Measurements from ENCODE around the gene SMIM27. TPM values are rescaled to one million over a fixed set of nuclear protein-coding genes. Genes with fewer than 3 reads are reported as not detected.

SMIM27 gene
- total RNA-seq, 1 experiment from 2014 or later: 13.6 TPM

- TF ChIP-seq ZNF138 (CRISPR knock-in tag; conservative IDR thresholded peaks at IDR 0.05) (no peak), ZBTB21 (CRISPR knock-in tag; IDR thresholded peaks at IDR 0.05; ENCODE audit: borderline replicate concordance) (no peak)
- TF ChIP-seq, protein P1, sequence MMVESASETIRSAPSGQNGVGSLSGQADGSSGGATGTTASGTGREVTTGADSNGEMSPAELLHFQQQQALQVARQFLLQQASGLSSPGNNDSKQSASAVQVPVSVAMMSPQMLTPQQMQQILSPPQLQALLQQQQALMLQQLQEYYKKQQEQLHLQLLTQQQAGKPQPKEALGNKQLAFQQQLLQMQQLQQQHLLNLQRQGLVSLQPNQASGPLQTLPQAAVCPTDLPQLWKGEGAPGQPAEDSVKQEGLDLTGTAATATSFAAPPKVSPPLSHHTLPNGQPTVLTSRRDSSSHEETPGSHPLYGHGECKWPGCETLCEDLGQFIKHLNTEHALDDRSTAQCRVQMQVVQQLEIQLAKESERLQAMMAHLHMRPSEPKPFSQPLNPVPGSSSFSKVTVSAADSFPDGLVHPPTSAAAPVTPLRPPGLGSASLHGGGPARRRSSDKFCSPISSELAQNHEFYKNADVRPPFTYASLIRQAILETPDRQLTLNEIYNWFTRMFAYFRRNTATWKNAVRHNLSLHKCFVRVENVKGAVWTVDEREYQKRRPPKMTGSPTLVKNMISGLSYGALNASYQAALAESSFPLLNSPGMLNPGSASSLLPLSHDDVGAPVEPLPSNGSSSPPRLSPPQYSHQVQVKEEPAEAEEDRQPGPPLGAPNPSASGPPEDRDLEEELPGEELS (CRISPR knock-in tag; IDR thresholded peaks at IDR 0.05): no peak
These were observed 28.6 kb downstream of the SMIM27 start (continued) for GRCh38 chr9:32580631-32581300.

GRCh38 chr9:32581512-32582143 lies 29.5 kb downstream of the SMIM27 start:
- no peak for TF ChIP-seq ZMAT4 (CRISPR knock-in tag; IDR thresholded peaks at IDR 0.05)
- TF ChIP-seq ATF6 (CRISPR knock-in tag; IDR thresholded peaks at IDR 0.05): no peak
- no peak for TF ChIP-seq ZNF671 (CRISPR knock-in tag; IDR thresholded peaks at IDR 0.05)
- TF ChIP-seq, protein P2, sequence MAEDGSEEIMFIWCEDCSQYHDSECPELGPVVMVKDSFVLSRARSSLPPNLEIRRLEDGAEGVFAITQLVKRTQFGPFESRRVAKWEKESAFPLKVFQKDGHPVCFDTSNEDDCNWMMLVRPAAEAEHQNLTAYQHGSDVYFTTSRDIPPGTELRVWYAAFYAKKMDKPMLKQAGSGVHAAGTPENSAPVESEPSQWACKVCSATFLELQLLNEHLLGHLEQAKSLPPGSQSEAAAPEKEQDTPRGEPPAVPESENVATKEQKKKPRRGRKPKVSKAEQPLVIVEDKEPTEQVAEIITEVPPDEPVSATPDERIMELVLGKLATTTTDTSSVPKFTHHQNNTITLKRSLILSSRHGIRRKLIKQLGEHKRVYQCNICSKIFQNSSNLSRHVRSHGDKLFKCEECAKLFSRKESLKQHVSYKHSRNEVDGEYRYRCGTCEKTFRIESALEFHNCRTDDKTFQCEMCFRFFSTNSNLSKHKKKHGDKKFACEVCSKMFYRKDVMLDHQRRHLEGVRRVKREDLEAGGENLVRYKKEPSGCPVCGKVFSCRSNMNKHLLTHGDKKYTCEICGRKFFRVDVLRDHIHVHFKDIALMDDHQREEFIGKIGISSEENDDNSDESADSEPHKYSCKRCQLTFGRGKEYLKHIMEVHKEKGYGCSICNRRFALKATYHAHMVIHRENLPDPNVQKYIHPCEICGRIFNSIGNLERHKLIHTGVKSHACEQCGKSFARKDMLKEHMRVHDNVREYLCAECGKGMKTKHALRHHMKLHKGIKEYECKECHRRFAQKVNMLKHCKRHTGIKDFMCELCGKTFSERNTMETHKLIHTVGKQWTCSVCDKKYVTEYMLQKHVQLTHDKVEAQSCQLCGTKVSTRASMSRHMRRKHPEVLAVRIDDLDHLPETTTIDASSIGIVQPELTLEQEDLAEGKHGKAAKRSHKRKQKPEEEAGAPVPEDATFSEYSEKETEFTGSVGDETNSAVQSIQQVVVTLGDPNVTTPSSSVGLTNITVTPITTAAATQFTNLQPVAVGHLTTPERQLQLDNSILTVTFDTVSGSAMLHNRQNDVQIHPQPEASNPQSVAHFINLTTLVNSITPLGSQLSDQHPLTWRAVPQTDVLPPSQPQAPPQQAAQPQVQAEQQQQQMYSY (CRISPR knock-in tag; IDR thresholded peaks at IDR 0.05): no peak
- peaks cover 10% of the 10 kb centered on the region for H3K9me3 Mint-ChIP-seq
- CTCF ChIA-PET: interaction anchor here (0.6 to 5.7 kb wide), 41 partner anchors 9 to 463 kb away, joined by 3 to 245 read pairs (median 4); partner anchors contain the start of genes ACO1, NDUFB6, RIGI and TMEM215
- DNase-seq (ENCODE audit: low spot score) (no peak), ATAC-seq (peak; percentile 89)
- H3K4me1 Mint-ChIP-seq: peaks cover 11% of the 10 kb centered on the region
- H3K27me3 Mint-ChIP-seq (ENCODE audit: low read depth): peaks cover 4% of the 10 kb centered on the region; the same call in 1 of the 2 replicates
- H3K36me3 Mint-ChIP-seq: no peaks in the 10 kb centered on the region
- no peak overlapping the region for H3K27ac Mint-ChIP-seq
- H3K4me3 Mint-ChIP-seq: no peak overlapping the region
- POLR2A ChIA-PET: interaction anchor here (0.5 kb wide), 1 partner anchor 27 kb away, joined by 5 read pairs; no protein-coding TSS in a partner anchor

- DNase-seq (ENCODE audit: low spot score) (no peak), ATAC-seq (no peak)
- Mint-ChIP-seq H3K36me3 (no peaks in the 10 kb centered on the region), H3K27me3 (ENCODE audit: low read depth) (peaks cover 4% of the 10 kb centered on the region; the same call in 1 of the 2 replicates), H3K4me3 (no peak overlapping the region), H3K9me3 (peaks cover 10% of the 10 kb centered on the region), H3K27ac (no peak overlapping the region), H3K4me1 (peaks cover 3% of the 10 kb centered on the region)
- ChIA-PET POLR2A (no interaction called here), CTCF (no interaction called here)
- TF ChIP-seq SMAD4 (CRISPR knock-in tag; IDR thresholded peaks at IDR 0.05): no peak
- TF ChIP-seq, protein P3, sequence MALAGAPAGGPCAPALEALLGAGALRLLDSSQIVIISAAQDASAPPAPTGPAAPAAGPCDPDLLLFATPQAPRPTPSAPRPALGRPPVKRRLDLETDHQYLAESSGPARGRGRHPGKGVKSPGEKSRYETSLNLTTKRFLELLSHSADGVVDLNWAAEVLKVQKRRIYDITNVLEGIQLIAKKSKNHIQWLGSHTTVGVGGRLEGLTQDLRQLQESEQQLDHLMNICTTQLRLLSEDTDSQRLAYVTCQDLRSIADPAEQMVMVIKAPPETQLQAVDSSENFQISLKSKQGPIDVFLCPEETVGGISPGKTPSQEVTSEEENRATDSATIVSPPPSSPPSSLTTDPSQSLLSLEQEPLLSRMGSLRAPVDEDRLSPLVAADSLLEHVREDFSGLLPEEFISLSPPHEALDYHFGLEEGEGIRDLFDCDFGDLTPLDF (CRISPR knock-in tag; IDR thresholded peaks at IDR 0.05): no peak
- TF ChIP-seq, protein P4, sequence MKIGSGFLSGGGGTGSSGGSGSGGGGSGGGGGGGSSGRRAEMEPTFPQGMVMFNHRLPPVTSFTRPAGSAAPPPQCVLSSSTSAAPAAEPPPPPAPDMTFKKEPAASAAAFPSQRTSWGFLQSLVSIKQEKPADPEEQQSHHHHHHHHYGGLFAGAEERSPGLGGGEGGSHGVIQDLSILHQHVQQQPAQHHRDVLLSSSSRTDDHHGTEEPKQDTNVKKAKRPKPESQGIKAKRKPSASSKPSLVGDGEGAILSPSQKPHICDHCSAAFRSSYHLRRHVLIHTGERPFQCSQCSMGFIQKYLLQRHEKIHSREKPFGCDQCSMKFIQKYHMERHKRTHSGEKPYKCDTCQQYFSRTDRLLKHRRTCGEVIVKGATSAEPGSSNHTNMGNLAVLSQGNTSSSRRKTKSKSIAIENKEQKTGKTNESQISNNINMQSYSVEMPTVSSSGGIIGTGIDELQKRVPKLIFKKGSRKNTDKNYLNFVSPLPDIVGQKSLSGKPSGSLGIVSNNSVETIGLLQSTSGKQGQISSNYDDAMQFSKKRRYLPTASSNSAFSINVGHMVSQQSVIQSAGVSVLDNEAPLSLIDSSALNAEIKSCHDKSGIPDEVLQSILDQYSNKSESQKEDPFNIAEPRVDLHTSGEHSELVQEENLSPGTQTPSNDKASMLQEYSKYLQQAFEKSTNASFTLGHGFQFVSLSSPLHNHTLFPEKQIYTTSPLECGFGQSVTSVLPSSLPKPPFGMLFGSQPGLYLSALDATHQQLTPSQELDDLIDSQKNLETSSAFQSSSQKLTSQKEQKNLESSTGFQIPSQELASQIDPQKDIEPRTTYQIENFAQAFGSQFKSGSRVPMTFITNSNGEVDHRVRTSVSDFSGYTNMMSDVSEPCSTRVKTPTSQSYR (CRISPR knock-in tag; IDR thresholded peaks at IDR 0.05): no peak
- TF ChIP-seq GABPB1 (CRISPR knock-in tag; IDR thresholded peaks at IDR 0.05): no peak
- TF ChIP-seq ELF4 (CRISPR knock-in tag; IDR thresholded peaks at IDR 0.05; ENCODE audit: low read depth): no peak
- TF ChIP-seq, protein P5, sequence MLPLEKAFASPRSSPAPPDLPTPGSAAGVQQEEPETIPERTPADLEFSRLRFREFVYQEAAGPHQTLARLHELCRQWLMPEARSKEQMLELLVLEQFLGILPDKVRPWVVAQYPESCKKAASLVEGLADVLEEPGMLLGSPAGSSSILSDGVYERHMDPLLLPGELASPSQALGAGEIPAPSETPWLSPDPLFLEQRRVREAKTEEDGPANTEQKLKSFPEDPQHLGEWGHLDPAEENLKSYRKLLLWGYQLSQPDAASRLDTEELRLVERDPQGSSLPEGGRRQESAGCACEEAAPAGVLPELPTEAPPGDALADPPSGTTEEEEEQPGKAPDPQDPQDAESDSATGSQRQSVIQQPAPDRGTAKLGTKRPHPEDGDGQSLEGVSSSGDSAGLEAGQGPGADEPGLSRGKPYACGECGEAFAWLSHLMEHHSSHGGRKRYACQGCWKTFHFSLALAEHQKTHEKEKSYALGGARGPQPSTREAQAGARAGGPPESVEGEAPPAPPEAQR (CRISPR knock-in tag; IDR thresholded peaks at IDR 0.05): no peak
- no peak for TF ChIP-seq ZNF425 (CRISPR knock-in tag; conservative IDR thresholded peaks at IDR 0.05)
These were observed 32.7 kb downstream of the SMIM27 start for GRCh38 chr9:32584784-32585183.

Data from WTC11 (cell line).